MM.1S (cell line): ENCODE measurements around the gene PKD1.

Experiments
- DNase-seq: peaks from one replicate; pipeline ENCODE4 v3.0.0-alpha.2; 2015
- H2AFZ ChIP-seq: fragments of 300-600 bp; sonication (generic); 2 replicates; pipeline ENCODE4 v1.6.0; 2016; ENCODE audit warnings: antibody characterized with exemption, low read length
- H3F3A ChIP-seq: fragments of 300-600 bp; sonication (generic); 2 replicates; pipeline ENCODE4 v1.6.1; 2016; ENCODE audit warnings: mild to moderate bottlenecking, antibody characterized with exemption, low read length, moderate library complexity, mixed read lengths; ENCODE audit not compliant: insufficient read depth
- H3K27ac ChIP-seq: fragments of 300-600 bp; sonication (generic); 2 replicates; pipeline ENCODE4 v1.5.1; 2016; ENCODE audit warnings: mild to moderate bottlenecking, low read length
- H3K27me3 ChIP-seq: fragments of 300-600 bp; sonication (generic); replicated peaks from 2 replicates; pipeline ENCODE4 v1.6.0; 2016; ENCODE audit warnings: low read length; ENCODE audit not compliant: insufficient read depth
- H3K36me3 ChIP-seq: fragments of 300-600 bp; sonication (generic); replicated peaks from 2 replicates; pipeline ENCODE4 v1.6.1; 2016; ENCODE audit warnings: mild to moderate bottlenecking, low read length, mixed read lengths; ENCODE audit not compliant: insufficient read depth
- H3K4me1 ChIP-seq: fragments of 300-600 bp; sonication (generic); 2 replicates; pipeline ENCODE4 v1.6.1; 2016; ENCODE audit warnings: low read length, mixed read lengths
- H3K4me2 ChIP-seq: fragments of 300-600 bp; sonication (generic); 2 replicates; pipeline ENCODE4 v1.6.0; 2016; ENCODE audit warnings: low read depth, low read length
- H3K4me3 ChIP-seq: fragments of 300-600 bp; sonication (generic); 2 replicates; pipeline ENCODE4 v1.5.1; 2016; ENCODE audit warnings: low read length, mixed read lengths
- H3K79me2 ChIP-seq: fragments of 300-600 bp; sonication (generic); 2 replicates; pipeline ENCODE4 v1.6.1; 2016; ENCODE audit warnings: mixed run types, low read length, mixed read lengths
- H3K9ac ChIP-seq: fragments of 300-600 bp; sonication (generic); 2 replicates; pipeline ENCODE4 v1.6.1; 2016; ENCODE audit warnings: low read length, mixed read lengths
- H3K9me2 ChIP-seq: fragments of 300-600 bp; sonication (generic); replicated peaks from 2 replicates; pipeline ENCODE4 v1.6.1; 2016; ENCODE audit warnings: mild to moderate bottlenecking, low read length, mixed read lengths; ENCODE audit not compliant: insufficient read depth
- H3K9me3 ChIP-seq: fragments of 300-600 bp; sonication (generic); replicated peaks from 2 replicates; pipeline ENCODE4 v1.6.1; 2016; ENCODE audit warnings: mild to moderate bottlenecking, low read length, mixed read lengths; ENCODE audit not compliant: insufficient read depth
- H4K20me1 ChIP-seq: fragments of 300-600 bp; sonication (generic); 2 replicates; pipeline ENCODE4 v1.6.1; 2016; ENCODE audit warnings: mild to moderate bottlenecking, low read length, moderate library complexity, mixed read lengths; ENCODE audit not compliant: insufficient read depth
- CTCF ChIP-seq: fragments of 300-600 bp; sonication (generic); IDR thresholded peaks from 2 replicates; pipeline ENCODE4 v1.5.1; 2016; ENCODE audit warnings: antibody characterized with exemption, low read length, mixed read lengths
- EZH2 ChIP-seq: fragments of 300-600 bp; sonication (generic); optimal IDR thresholded peaks from 2 replicates; pipeline ENCODE3; 2017; ENCODE audit warnings: low read depth, mild to moderate bottlenecking, antibody characterized with exemption, low read length, mixed read lengths
- EZH2phosphoT487 ChIP-seq: fragments of 300-600 bp; sonication (generic); IDR thresholded peaks from 2 replicates; pipeline ENCODE4 v1.6.1; 2018; ENCODE audit warnings: antibody characterized with exemption, low read length

The PKD1 gene

GRCh38 chr16:2181952-2182351 is 46.3 kb upstream of the PKD1 start:
- no peaks in the 10 kb centered on the region for H3K9me3 ChIP-seq
- H3K9ac ChIP-seq = no peak overlapping the region
- H4K20me1 ChIP-seq = no peaks in the 10 kb centered on the region
- no peak overlapping the region for H3K27ac ChIP-seq
- no peak for TF ChIP-seq CTCF
- TF ChIP-seq EZH2phosphoT487 = no peak
- no peak for TF ChIP-seq EZH2
- peaks cover 27% of the 10 kb centered on the region for H3K27me3 ChIP-seq
- DNase-seq = no peak
- H3K36me3 ChIP-seq = no peaks in the 10 kb centered on the region
- H3K79me2 ChIP-seq = no peaks in the 10 kb centered on the region
- H3F3A ChIP-seq = no peaks in the 10 kb centered on the region
- no peak overlapping the region for H3K4me3 ChIP-seq
- no peak overlapping the region for H2AFZ ChIP-seq
- no peak overlapping the region for H3K4me2 ChIP-seq
- no peaks in the 10 kb centered on the region for H3K4me1 ChIP-seq
- H3K9me2 ChIP-seq = no peaks in the 10 kb centered on the region

DNA sequence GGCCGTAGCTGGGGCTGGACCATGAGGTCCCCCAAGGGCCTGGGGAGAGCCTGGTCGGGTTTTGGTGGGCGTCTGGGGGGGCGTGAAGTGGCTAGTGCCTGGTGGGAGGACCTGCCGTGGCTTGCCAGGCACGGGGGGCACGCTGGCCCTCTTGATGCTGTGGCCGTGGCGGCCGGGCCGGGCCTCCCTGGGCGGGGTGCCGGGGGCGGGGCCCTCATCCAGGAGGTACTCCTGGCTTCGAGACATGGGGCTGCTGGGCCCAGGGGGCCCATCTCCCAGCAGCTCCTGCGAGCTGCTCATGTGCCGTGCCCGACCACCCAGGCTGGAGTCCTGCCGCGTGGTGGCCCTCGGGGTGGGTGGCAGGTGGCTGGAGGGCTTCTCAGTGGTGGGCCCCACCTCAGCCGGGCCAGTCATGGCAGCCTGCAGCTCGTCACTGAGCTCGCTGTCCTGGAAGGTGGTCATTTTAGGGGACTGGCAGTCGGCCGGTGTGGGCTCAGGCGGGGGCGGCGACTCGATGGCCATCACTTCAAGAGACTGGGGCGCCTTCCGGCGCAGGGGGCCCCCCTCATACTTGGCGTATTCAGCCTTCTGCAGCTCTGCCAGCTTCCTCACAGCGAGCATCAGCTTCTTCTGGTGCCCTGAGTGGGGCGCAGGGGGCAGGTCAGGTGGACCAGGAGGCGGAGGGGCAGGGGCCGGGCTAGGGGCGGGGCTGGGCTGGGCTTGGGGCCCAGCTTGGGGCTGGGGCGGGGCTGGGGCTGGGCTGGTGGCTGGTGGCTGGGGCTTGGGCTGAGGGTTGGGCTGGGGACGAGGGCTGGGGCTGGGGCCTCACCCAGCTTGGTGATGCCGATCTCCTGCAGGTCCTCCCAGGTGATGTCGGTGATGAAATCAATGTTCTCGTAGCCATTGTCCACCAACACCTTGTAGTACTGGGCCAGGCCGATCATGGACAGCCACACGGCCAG is 45.5 kb upstream of the PKD1 start:
- Histone ChIP-seq H3K4me2 (no peak overlapping the region), H3K27ac (no peak overlapping the region), H3F3A (no peaks in the 10 kb centered on the region), H3K36me3 (no peaks in the 10 kb centered on the region), H4K20me1 (no peaks in the 10 kb centered on the region), H3K4me3 (no peak overlapping the region), H3K79me2 (no peaks in the 10 kb centered on the region), H3K9me3 (no peaks in the 10 kb centered on the region), H3K4me1 (no peaks in the 10 kb centered on the region), H3K9ac (no peak overlapping the region), H3K27me3 (peaks cover 20% of the 10 kb centered on the region), H2AFZ (no peak overlapping the region), H3K9me2 (no peaks in the 10 kb centered on the region)
- no peak for TF ChIP-seq CTCF
- no peak for TF ChIP-seq EZH2phosphoT487
- no peak for DNase-seq

DNA sequence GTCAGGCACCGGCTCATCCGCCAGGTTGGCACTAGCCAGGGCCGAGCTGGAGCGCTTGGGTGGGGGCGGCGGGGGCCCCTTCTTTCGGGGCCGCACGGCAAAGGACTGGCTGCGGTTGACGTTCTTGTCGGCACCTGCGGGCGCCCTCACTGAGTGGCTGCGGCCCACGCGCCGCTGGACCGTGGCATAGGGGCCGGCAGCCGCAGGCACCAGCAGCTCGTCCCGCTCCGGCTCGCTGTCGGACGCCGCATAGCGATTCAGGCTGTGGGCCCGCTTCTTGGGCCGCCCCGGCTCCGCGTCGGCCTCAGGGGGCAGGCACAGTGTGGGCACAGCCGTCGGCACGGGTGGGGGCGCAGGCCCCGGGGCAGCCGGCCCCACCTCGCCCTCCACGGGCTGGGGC is 44.8 kb upstream of the PKD1 start:
- Histone ChIP-seq H3K36me3 (no peaks in the 10 kb centered on the region), H3K4me3 (no peak overlapping the region), H3K9me3 (no peaks in the 10 kb centered on the region), H3K9me2 (no peaks in the 10 kb centered on the region), H2AFZ (no peak overlapping the region), H4K20me1 (no peaks in the 10 kb centered on the region), H3K4me1 (no peaks in the 10 kb centered on the region), H3K9ac (no peak overlapping the region), H3K27ac (no peak overlapping the region), H3K4me2 (no peak overlapping the region), H3K27me3 (peaks cover 12% of the 10 kb centered on the region), H3K79me2 (no peaks in the 10 kb centered on the region), H3F3A (no peaks in the 10 kb centered on the region)
- no peak for DNase-seq
- TF ChIP-seq EZH2 = no peak
- TF ChIP-seq EZH2phosphoT487 = no peak
- TF ChIP-seq CTCF = no peak
